HG03520 (cell line): ENCODE data around the gene ORAI2.
A peak's percentile ranks its signal among the peaks of the same experiment; 100 is the strongest.

Experiments
- ATAC-seq: cut with Tn5 transposase; IDR thresholded peaks from one replicate; pipeline ENCODE4 v1.9.1; 2021; ENCODE audit warnings: mild to moderate bottlenecking, moderate library complexity; ENCODE audit not compliant: unreplicated experiment

Gene ORAI2

GRCh38 chr7:102413611-102414010, 19.8 kb upstream of the ORAI2 start:
- ATAC-seq, result no peak

- ATAC-seq, result no peak
Measured at GRCh38 chr7:102415685-102416225, 17.6 kb upstream of the ORAI2 start.

- ATAC-seq, result no peak
Measured at GRCh38 chr7:102416406-102416805, 17.0 kb upstream of the ORAI2 start.

GRCh38 chr7:102417105-102417504, 16.3 kb upstream of the ORAI2 start:
- no peak for ATAC-seq

GRCh38 chr7:102418592-102418991, 14.8 kb upstream of the ORAI2 start:
- ATAC-seq, result no peak

- no peak for ATAC-seq
Measured at GRCh38 chr7:102421706-102422240, 11.6 kb upstream of the ORAI2 start.

GRCh38 chr7:102424129-102424551, 9.2 kb upstream of the ORAI2 start:
- no peak for ATAC-seq

GRCh38 chr7:102424787-102425218, 8.6 kb upstream of the ORAI2 start:
- no peak for ATAC-seq

- peak; percentile 59 for ATAC-seq
Measured at GRCh38 chr7:102425639-102426267, 7.6 kb upstream of the ORAI2 start.

- ATAC-seq, result peak; percentile 41
Measured at GRCh38 chr7:102426268-102427018, 6.9 kb upstream of the ORAI2 start.

GRCh38 chr7:102427019-102427405, 6.4 kb upstream of the ORAI2 start:
- ATAC-seq, result no peak

- ATAC-seq, result no peak
Measured at GRCh38 chr7:102429141-102429899, 4.1 kb upstream of the ORAI2 start.

GRCh38 chr7:102431617-102432298, 1.6 kb upstream of the ORAI2 start:
- no peak for ATAC-seq

GRCh38 chr7:102432442-102433218, 745 bp upstream of the ORAI2 start:
- ATAC-seq, result peak; percentile 25

GRCh38 chr7:102434039-102434486, 688 bp downstream of the ORAI2 start:
- no peak for ATAC-seq

GRCh38 chr7:102436118-102436517, 2.7 kb downstream of the ORAI2 start:
- ATAC-seq, result no peak

- ATAC-seq, result no peak
Measured at GRCh38 chr7:102439963-102440795, 6.8 kb downstream of the ORAI2 start.

GRCh38 chr7:102444961-102445673, 11.7 kb downstream of the ORAI2 start:
- ATAC-seq, result peak; percentile 38
